ENCODE measurements around the gene SLC22A25.
"Not testable (repeated sequence)": the region's sequence is repeated elsewhere in the genome, so short reads cannot be mapped to it uniquely, and the experiment has no call there.

The SLC22A25 gene

DNA sequence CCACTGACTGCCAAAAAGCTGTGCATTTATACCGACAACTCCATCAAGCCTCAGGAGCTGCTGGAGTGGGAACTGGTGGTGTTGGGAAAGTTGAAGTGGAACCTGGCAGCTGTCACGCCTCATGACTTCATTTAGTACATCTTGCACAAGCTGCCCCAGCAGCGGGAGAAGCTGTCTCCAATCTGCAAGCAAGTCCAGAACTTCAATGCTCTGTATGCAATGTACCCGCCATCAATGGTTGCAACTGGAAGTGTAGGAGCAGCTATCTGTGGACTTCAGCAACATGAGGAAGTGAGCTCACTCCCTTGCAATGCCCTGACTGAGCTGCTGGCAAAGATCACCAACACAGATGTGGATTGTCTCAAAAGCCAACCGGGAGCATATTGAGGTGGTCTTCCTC, at the start of gene SLC22A25:
Gene SLC22A25, minus strand, starts transcription at position 67 of the 400 bp plus-strand sequence. CDS start 13,947 bp downstream, outside the sequence.
- no peak for DNase-seq (ENCODE audit: low spot score)

DNA sequence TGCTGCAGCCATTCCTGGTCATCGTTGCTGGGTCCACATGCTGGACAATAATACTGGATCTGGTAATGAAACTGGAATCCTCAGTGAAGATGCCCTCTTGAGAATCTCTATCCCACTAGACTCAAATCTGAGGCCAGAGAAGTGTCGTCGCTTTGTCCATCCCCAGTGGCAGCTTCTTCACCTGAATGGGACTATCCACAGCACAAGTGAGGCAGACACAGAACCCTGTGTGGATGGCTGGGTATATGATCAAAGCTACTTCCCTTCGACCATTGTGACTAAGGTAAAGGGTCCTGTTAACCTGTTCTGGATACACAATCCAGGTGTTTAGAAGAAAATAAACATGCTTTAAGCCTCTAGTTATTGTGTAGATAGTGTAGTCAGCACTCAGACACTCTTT, 46.9 kb upstream of the SLC22A25 start:
- no peak for DNase-seq (ENCODE audit: low spot score)

DNA sequence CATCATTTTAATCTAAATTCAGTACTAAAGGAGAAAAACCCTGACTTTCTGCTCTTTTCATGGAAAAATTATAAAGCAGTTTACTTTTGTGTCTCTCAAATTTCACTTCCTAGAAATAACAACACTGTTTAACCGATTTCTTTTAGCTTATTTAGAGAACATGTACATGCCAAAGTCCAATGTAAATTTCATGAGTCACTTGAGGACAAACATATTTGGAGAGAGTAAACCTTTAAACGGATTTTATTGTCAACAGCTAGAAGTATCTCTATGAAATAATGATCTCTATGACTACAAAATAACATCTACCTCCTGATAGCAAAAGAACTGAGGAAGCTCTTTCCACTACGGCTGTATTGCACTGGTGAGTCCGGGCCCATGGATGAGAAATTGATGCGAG, 46.3 kb upstream of the SLC22A25 start:
- DNase-seq (ENCODE audit: low spot score): no peak

DNA sequence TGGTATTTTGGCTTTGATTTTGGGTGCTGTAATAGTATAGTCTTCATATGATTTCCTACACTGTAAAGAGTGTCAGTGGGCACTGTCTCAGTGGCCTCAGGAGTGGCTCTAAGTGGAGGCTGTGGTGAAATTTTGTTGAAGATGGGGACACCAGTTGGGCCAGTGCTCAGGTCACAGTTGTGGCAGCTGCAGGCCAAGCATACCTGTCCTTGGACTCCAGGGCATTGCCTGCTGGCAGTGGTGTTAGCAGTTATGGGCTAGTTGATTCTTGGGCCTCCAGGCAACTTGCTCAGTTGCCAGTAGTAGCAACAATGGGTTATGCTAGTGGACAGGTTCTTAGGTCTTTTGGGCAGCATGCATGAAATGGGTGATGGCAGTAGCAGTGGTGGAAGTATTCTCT, 39.2 kb upstream of the SLC22A25 start:
- no peak for DNase-seq (ENCODE audit: low spot score)

DNA sequence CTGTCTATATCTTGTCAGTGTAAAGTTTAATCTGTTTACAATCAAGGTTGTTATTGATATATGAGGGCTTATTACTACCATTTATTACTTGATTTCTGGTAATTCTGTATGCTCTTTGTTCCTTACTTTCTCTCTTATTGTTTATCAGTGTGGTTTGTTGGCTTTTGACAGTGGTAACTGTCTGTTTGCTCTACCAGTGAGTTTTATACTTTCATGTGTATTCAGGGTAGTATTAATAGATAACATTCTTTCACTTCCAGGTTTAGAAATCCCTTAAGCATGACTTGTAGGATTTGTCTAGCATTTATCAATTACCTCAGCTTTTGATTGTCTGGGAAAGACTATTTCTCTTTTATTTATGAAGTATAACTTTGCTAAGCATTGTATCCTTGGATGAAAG, 37.5 kb upstream of the SLC22A25 start:
- DNase-seq (ENCODE audit: low spot score): no peak

DNA sequence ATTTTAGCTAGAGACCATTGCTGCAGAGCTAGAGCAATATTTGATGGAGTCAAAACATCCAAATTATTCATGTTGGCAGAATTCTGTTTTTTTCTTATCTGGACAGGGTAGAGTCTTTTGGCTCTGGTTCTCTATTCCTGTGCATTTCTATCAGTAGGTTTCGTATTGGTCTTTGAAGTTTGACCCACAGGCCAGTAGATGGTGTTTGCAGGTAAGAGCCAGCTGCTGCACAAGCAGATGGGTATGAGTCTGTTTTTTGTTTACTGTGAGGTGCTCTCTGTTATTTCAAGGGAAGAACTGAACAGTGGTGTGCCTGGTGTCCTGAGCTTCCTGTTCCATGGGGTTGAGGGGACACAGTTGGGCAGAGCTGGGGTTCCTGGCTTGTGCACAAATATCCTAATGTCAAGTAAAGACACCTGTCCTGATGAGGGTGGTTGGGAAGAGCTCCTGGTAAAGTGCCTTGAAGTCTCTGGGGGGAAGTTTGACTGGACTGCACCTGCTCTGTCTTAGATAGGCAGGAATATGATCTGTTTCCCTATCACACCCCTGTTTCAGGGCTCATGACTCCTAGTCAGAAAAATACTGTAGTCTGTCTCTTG, 34.0 kb upstream of the SLC22A25 start:
- no peak for DNase-seq (ENCODE audit: low spot score)

DNA sequence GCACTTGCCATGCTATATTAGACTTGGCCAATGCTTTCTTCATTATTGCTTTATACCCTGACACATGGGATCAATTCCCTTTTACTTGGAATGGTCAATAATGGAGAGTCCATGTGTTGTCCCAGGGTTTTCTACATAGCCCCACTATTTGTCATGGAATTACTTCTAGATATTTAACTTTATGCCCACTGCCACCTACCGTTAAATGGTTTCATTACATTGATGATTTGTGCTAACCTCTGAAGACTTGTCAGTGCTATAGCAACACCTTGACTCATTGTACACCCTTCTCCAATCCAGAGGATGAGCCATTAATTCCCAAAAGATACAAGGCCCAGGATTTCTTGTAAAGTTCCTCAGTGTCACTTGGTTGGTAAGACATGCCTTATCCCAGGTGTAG, 31.4 kb upstream of the SLC22A25 start:
- DNase-seq (ENCODE audit: low spot score): no peak

DNA sequence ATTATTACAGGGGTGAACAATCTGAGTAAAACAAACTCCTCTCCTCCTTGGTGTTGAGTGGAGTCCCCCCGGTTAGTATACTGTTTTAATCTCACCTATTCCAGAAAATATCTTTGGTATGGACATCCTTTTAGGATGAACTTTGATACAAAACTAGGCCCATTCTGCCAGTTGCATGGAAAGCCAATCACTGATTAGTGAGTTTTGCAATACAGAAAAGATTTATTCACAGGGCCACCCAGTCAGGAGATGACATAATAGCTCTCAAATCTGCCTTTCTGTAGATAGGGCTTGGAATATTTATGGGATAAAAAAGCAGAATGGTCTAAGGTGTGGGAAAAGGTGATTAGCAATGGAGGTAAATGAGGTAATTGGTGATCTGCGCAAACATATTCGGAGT, 30.3 kb upstream of the SLC22A25 start:
- DNase-seq (ENCODE audit: low spot score): no peak

DNA sequence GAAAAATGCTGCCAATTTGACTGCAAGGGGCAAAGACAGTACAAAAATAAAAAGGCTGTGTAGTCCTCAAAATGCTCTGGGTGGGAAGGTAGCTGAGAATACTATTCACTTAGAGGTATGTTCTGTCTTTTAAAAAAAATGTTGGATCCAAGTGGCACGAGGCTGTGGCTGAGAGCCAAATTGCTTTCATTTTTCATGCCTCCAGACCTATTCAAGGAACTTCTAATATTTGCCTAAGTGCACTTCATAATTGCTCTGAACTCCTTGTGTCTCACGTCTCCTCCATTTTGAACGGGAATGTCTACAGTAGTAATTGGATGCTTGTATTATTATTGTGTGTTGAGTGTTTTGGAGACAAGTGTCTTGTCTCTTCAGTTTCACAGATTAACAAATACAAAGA, 19.1 kb upstream of the SLC22A25 start:
- no peak for DNase-seq (ENCODE audit: low spot score)

DNA sequence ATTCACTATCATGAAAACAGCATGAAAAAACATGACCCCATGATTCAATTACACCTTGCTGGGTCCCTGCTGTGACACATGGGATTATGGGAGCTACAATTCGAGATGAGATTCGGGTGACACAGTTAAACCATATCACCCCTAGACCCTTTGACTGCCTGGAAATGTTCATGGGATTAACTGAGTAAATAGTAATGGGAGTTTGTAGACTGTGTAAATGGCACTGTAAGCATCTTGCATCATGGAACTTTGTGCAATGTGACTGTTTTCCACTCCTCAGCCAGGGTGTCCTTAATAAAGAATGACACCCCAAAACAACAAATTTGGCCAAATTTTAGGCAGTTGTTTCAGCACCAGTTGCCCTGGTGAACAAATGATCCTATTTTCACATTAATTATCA, 7.9 kb upstream of the SLC22A25 start:
- DNase-seq (ENCODE audit: low spot score): no peak

DNA sequence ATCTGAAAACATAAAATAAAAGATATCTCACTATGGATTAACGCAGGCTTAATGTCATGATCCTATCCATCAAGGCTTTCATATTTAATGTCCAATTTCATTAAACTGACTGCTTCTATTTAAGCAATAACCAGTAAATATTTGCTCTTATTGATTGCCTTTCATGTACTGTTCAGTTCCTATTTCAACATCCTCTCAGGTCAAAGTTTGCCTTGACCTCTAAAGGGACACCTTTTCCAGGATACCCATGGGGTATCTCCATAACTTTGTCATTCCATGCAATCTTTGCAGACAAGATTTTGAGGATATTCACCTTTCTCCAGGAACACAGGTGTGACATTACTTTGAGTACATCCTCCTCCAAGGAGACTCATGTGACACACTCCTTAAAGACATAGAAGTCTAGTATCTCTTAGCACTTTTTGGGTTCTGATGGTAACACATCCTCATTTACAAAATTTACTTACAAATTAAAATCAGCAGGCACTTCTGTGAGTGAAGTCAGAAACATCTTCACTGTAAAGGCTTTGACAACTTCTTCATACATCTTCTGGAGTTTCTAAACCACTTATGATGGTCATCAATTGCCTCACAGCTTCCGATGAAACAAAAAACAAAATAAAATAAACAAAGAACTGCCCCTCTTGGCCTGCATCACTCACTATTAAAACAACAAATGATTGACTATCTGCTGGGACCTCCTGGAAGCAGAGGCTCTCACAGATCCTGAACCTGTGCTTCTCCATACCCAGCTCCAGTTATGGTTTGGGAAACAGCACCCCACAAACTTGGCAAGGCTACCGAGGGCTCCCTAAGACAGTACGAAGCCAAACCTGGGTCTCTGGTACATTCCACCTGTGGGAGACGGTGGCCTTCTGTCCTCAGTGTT, 7.0 kb upstream of the SLC22A25 start:
- DNase-seq (ENCODE audit: low spot score): no peak

DNA sequence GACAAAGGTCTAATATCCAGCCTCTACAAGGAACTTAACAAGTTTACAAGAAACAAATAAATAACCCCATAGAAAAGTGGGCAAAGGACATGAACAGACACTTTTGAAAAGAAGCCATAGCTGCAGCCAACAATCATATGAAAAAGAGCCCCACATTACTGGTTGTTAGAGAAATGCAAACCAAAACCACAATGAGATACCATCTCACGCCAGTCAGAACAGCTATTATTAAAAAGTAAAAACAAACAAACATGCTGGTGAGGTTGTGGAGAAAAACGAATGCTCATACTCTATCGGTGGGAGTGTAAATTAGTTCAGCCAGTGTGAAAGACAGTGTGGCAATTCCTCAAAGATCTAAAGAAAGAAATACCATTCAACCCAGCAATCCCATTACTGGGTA, 5.6 kb upstream of the SLC22A25 start:
- DNase-seq (ENCODE audit: low spot score): no peak

DNA sequence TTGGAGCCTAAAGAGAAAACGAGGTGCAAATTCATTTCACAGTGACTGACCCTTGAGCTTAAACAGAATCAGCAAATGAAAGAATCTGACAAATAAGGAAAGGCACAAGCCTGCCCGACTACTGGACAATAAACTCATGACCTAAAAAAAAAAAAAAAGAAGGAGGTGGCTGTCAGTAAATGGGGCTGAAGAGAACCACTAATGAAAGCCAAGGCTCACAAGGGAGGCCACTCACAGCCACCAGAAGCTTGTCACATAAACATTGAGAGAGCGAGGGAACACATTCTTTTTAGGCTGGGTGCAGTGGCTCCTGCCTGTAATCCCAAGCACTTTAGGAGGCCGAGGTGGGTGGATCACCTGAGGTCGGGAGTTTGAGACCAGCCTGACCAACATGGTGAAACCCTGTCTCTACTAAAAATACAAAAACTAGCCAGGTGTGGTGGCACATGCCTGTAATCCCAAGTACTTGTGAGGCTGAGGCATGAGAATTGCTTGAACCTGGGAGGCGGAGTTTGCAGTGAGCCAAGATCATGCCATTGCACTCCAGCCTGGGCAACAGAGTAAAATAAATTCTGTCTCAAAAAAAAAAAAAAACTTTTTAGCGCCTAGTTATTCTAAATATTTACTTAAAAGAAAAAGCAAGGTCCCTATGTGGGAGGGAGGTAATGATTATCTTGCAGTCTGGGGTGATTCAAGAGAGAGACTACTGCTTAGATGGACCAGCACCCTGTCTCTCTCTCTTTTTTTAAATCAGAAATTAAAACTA, 4.0 kb upstream of the SLC22A25 start:
- not testable (repeated sequence) for DNase-seq (ENCODE audit: low spot score)

DNA sequence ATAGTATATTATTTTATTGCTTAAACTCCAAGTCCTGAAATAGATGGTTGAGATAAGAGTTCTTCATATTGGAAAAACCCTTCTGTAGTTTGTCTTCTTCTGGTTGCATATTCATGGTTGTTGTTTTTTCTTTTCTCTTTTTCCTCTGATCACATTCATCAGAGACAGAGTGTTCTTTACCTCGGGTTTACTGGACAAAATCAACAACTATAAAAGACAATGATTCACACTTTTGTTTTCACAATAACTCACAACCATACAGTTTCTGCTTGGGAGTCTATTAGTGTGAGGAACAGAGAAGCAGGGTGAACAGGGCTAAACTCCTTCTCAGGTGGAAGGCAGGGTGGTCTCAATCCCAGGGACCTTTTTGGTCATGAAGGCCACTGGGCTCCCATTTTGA, 2.6 kb upstream of the SLC22A25 start:
- DNase-seq (ENCODE audit: low spot score): no peak

DNA sequence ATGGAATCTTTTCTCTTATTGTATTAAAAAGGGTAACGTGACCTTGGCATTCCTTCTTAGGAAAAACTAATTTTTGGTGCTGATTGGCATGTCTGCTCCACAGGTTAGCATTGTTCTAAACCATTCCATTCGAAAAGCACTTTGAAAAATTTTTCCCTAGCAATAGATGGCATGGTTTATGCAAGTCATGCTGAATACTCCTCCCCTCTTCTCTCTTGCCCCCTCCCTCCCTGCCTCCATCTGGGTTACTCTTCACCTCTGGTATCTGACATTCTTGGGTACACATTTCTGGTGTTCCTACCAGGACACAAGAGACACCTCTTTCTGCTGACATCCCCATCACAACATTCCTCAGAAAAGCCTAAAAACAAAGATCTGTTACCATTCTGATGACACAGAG, 1.5 kb upstream of the SLC22A25 start:
- no peak for DNase-seq (ENCODE audit: low spot score)

DNA sequence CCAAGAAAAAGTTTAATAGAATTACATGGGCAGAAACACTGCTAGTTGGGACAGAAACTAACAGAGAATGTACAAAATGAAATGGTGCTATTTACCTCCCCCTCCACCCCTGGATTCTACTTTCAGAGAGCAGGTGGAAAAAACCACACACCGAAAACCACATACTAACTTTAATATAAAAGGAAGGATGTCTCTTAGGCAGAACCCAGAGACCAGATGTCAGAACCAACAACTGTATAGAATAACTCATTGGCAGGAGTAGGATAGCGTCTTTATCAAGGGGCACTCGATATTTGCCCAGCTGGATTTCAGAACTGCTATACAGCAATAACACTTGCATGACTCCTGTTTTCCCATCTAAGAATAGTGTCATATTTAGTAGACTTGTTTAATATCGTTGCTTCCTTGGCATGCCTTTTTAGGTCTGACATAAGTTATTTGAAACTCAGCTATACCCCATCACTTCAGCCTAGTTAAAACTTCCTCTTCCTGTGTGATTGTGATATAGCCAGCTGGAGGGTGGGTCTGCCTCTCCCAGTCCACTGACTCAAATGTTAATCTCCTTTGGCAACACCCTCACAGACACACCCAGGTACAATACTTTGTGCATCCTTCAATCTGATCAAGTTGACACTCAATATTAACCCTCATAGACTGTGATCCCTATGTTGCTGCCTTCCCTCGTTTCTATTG, 1.2 kb downstream of the SLC22A25 start:
- no peak for DNase-seq (ENCODE audit: low spot score)

DNA sequence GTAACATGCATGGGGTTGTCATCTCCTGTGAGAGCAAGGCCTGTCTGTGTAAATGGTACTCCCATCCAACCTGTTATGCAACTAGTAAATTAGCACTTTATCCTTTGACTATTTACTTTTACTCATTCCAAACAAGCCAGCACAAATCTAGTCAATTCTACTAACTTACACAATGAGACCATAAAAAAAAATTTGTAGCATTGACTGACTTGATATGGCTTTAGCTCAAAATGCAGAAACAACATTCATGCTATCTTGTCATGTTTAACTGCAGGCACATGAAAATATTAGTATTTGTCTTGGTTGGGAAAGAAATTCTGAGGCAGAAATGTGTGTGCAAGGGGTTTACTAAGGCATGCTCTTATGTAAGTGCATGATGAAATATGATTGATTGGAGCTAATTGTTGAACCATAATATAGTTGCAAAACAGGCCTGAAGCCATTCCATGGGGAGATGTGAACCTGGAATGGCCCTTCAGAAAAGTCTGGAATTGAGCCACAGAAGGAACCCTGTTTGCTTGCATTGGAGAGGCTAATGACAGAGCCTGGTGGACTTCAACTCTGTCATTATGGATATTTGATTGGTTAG, 2.5 kb downstream of the SLC22A25 start:
- DNase-seq (ENCODE audit: low spot score): no peak

DNA sequence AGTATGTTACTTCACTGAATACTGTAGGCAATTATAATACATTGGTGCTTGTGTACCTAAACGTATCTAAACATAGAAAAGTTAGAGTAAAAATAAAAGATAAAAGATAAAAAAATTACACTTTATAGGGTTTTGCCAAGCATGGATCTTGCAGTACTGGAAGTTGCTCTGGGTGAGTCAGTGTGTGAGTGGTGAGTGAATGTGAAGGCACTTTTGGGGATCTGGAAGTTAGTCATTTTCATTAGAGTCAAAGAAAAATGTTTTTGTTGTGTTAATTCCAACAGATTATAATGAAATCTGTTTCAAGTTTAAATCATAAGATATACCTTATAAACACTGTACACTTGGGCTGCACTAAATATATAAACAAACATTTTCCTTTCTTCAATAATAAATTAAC, 3.3 kb downstream of the SLC22A25 start:
- no peak for DNase-seq (ENCODE audit: low spot score)

DNA sequence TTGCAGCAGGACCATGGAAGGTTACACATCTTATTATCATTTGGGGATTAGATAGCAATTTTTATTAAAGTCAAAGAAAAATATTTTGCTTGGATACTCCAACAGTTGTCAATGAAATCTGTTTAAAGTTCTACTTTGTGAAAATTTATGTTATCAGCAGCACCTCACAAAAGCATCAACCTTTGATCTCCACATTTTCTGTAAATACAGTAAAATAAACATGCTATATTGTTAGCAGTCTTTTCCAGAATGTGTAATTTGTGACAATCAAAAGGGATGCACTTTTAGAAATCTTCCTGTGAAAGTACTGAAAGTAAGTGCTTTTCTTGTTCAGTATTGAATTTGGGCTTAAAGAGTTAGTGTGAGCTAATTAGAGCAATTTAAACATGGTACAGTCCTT, 4.1 kb downstream of the SLC22A25 start:
- DNase-seq (ENCODE audit: low spot score): no peak

DNA sequence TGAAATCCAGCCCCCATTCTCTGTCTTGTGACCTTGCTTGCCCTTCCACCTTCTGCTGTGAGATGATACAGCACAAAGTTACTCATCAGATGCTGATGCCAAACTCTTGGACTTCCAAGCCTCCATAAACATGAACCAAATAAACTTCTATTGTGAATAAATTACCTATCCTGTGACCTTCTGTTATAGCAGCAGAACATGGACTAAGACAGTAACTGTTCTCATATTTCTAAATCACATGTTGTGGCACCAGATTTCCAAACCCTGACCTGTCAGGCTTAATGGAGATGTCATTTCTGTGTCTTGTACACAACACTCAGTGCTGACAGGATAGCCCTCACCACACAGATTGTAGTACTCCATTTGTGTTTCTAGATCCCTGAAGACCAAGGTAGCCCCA, 6.0 kb downstream of the SLC22A25 start:
- DNase-seq (ENCODE audit: low spot score): no peak

DNA sequence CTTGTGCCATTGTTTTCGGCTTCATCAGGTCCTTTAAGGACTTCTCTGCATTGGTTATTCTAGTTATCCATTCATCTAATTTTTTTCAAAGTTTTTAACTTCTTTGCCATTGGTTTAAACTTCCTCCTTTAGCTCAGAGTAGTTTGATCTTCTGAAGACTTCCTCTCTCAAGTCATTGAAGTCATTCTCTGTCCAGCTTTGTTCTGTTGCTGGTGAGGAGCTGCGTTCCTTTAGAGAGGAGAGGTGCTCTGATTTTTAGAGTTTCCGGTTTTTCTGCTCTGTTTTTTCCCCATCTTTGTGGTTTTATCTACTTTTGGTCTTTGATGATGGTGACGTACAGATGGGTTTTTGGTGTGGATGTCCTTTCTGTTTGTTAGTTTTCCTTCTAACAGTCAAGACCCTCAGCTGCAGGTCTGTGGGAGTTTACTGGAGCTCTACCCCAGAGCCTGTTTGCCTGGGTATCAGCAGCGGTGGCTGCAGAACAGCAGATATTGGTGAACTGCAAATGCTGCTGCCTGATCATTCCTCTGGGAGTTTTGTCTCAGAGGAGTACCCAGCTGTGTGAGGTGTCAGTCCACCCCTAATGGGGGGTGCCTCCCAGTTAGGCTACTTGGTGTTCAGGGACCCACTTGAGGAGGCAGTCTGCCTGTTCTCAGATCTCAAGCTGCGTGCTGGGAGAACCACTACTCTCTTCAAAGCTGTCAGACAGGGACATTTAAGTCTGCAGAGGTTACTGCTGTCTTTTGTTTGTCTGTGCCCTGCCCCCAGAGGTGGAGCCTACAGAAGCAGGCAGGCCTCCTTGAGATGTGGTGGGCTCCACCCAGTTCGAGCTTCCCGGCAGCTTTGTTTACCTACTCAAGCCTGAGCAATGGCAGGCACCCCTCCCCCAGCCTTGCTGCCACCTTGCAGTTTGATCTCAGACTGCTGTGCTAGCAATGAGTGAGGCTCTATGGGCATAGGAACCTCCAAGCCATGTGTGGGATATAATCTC, 7.6 kb downstream of the SLC22A25 start:
- DNase-seq (ENCODE audit: low spot score): not testable (repeated sequence)

Measured in D341Med (cell line).